DND-41 (cell line): Measurements from ENCODE around the gene LY86.
A peak's percentile ranks its signal among the peaks of the same experiment; 100 is the strongest.

Experiments used
- ATAC-seq: fragments of 200-7000 bp; cut with Tn5 transposase; 3 replicates; pipeline ENCODE4 v1.9.1; 2021; ENCODE audit warnings: low read depth; ENCODE audit not compliant: insufficient read depth
- DNase-seq: peaks from one replicate; pipeline ENCODE4 v3.0.0-alpha.2; 2020
- H2AFZ ChIP-seq: 2 replicates; pipeline ENCODE4 v1.6.0; 2012; ENCODE audit warnings: low read depth, low read length
- H3K27ac ChIP-seq: 2 replicates; pipeline ENCODE4 v1.5.1; 2012; ENCODE audit warnings: low read length, inconsistent platforms
- H3K27me3 ChIP-seq: fragments of 200-600 bp; sonication (generic); 2 replicates; pipeline ENCODE4 v1.6.0; 2012; ENCODE audit warnings: low read length, mild to moderate bottlenecking, inconsistent platforms; ENCODE audit not compliant: insufficient read depth, poor library complexity
- H3K36me3 ChIP-seq: 2 replicates; pipeline ENCODE4 v1.5.1; 2012; ENCODE audit warnings: low read length, inconsistent platforms; ENCODE audit not compliant: insufficient read depth
- H3K4me1 ChIP-seq: 2 replicates; pipeline ENCODE4 v1.5.1; 2012; ENCODE audit warnings: mild to moderate bottlenecking, low read length; ENCODE audit not compliant: insufficient read depth
- H3K4me2 ChIP-seq: 2 replicates; pipeline ENCODE4 v1.6.0; 2012; ENCODE audit warnings: mild to moderate bottlenecking, moderate library complexity, low read length, inconsistent platforms; ENCODE audit not compliant: insufficient read depth
- H3K4me3 ChIP-seq, 2 experiments: fragments of 200-600 bp in 1 of 2; shearing (Covaris generic) in 1 of 2; 2 replicates each; pipeline ENCODE4 v1.5.1; 2012 to 2016; ENCODE audit warnings: inconsistent platforms in 2 of 2, low read length in 2 of 2, mild to moderate bottlenecking in 2 of 2, low read depth in 1 of 2, moderate library complexity in 1 of 2
- H3K79me2 ChIP-seq: 2 replicates; pipeline ENCODE4 v1.6.0; 2012; ENCODE audit warnings: low read length, inconsistent platforms; ENCODE audit not compliant: insufficient read depth
- H3K9ac ChIP-seq: 2 replicates; pipeline ENCODE4 v1.6.0; 2012; ENCODE audit warnings: low read depth, mild to moderate bottlenecking, inconsistent platforms, low read length, moderate library complexity
- H3K9me3 ChIP-seq: 2 replicates; pipeline ENCODE4 v1.5.1; 2012; ENCODE audit warnings: low read length, moderate library complexity, mild to moderate bottlenecking, inconsistent platforms; ENCODE audit not compliant: insufficient read depth, severe bottlenecking
- H4K20me1 ChIP-seq: 2 replicates; pipeline ENCODE4 v1.6.0; 2012; ENCODE audit warnings: low read length; ENCODE audit not compliant: insufficient read depth
- EZH2 ChIP-seq: IDR thresholded peaks from 3 replicates; pipeline ENCODE4 v1.6.1; 2012; ENCODE audit warnings: borderline replicate concordance, low read depth, mild to moderate bottlenecking, moderate library complexity, low read length, inconsistent platforms; ENCODE audit not compliant: severe bottlenecking
- TF ChIP-seq, protein P1 (sequence below): IDR thresholded peaks from 2 replicates; pipeline ENCODE4 v1.5.1; 2012; ENCODE audit warnings: borderline replicate concordance, low read length, moderate library complexity, mild to moderate bottlenecking; ENCODE audit not compliant: poor library complexity, severe bottlenecking; ENCODE audit errors: extremely low read depth

LY86 gene

DNA sequence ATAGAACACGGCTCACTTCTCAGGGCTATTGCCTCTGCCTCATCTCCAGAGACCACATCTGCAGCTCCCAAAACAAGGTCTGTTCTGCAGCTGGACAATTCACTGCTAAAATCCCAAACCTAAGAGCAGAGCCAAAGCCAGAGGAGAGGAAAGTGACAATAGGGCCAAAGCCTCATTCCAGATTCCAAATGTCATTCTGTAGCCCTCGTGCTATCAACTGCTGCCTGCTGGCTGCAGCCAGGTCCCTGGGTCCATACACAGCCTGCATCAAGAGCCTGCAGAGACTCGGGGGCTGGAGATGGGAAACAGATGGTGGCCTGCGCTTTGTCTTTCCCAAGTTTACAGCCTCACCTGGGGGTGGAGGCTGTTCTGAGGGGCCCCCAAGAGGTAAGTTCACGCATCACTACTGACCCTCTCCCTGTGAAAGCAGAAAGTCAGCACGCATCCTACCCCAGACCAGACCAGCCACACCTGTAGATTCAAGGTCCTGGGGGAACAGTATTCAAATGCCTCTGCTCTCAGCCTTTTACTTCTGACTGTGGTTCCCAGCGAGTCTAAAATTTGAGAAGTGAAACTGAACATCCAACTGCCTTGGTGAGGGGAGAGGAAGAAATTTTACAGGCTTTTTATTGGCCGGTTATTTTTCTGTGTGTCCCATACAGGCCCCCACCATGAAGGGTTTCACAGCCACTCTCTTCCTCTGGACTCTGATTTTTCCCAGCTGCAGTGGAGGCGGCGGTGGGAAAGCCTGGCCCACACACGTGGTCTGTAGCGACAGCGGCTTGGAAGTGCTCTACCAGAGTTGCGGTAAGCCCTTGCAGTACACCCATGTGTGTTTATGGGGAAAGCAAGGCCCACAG, at the start of gene LY86:
Gene LY86, plus strand, starts transcription at position 657 of the 860 bp plus-strand sequence. Its CDS starts 15 bp downstream, at position 672.
- Histone ChIP-seq H3K4me2 (peak within 1 kb of the TSS; percentile 50), H2AFZ (no peak within 1 kb of the TSS), H3K27me3 (no peaks in the 10 kb centered on the region), H3K9me3 (no peaks in the 10 kb centered on the region), H4K20me1 (no peaks in the 10 kb centered on the region), H3K79me2 (no peaks in the 10 kb centered on the region), H3K27ac (peak within 1 kb of the TSS; percentile 18; the same call in 1 of the 2 replicates), H3K9ac (peak within 1 kb of the TSS; percentile 1; the same call in 1 of the 2 replicates), H3K36me3 (no peaks in the 10 kb centered on the region), H3K4me3 (peak within 1 kb of the TSS in 1 of 2 experiments; percentile 33; a peak in 1 of 4 replicates), H3K4me1 (peaks cover 26% of the 10 kb centered on the region)
- no peak for TF ChIP-seq EZH2
- TF ChIP-seq, protein P1, sequence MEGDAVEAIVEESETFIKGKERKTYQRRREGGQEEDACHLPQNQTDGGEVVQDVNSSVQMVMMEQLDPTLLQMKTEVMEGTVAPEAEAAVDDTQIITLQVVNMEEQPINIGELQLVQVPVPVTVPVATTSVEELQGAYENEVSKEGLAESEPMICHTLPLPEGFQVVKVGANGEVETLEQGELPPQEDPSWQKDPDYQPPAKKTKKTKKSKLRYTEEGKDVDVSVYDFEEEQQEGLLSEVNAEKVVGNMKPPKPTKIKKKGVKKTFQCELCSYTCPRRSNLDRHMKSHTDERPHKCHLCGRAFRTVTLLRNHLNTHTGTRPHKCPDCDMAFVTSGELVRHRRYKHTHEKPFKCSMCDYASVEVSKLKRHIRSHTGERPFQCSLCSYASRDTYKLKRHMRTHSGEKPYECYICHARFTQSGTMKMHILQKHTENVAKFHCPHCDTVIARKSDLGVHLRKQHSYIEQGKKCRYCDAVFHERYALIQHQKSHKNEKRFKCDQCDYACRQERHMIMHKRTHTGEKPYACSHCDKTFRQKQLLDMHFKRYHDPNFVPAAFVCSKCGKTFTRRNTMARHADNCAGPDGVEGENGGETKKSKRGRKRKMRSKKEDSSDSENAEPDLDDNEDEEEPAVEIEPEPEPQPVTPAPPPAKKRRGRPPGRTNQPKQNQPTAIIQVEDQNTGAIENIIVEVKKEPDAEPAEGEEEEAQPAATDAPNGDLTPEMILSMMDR: no peak
- DNase-seq (peak; percentile 59), ATAC-seq (peak; percentile 82)

DNA sequence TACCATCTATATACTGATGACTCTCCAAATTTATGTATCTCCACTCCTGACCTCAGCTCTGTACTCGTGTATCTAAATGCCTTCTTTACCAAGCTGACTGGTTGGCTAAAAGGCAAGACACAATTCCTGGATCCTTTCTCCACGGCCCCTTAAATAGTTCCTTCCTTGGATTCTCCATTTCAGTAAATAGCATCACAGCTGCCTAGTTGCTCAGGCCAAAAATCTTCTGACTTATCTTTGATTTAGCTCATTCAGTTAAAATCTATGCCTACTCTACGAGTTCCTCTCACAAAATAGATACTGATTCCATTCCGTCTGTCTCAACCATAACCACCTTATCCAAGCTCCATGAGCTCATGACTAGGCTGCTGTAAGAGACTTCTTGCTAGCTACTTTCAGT, 49.5 kb upstream of the LY86 start:
- Histone ChIP-seq H3K79me2 (no peaks in the 10 kb centered on the region), H3K9ac (no peak overlapping the region), H4K20me1 (no peaks in the 10 kb centered on the region), H3K4me2 (no peak overlapping the region), H3K27ac (no peak overlapping the region), H3K9me3 (no peaks in the 10 kb centered on the region), H3K4me1 (no peaks in the 10 kb centered on the region), H2AFZ (no peak overlapping the region), H3K36me3 (no peaks in the 10 kb centered on the region), H3K27me3 (peaks cover 17% of the 10 kb centered on the region), H3K4me3 (no peak overlapping the region)
- TF ChIP-seq, protein P1: no peak
- no peak for TF ChIP-seq EZH2
- ATAC-seq (no peak), DNase-seq (no peak)

DNA sequence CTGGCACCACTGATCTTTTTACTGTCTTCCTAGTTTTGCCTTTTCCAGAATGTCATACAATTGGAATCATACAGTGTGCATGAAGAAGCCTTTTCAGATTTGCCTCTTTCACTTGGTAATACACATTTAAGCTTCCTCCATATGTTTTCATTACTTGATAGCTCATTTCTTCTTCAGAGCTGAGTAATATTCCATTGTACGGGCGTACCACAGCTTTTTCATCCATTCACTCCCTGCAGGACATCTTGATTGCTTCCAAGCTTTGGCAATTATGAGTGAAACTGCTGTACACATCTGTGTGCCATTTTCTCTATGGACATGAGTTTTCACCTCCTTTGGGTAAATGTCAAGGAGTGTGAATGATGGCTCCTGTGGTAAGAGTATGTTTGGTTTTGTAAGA, 46.2 kb upstream of the LY86 start:
- Histone ChIP-seq H3K36me3 (no peaks in the 10 kb centered on the region), H3K4me3 (no peak overlapping the region), H3K4me1 (no peaks in the 10 kb centered on the region), H3K4me2 (no peak overlapping the region), H3K27me3 (peaks cover 17% of the 10 kb centered on the region), H3K9me3 (no peaks in the 10 kb centered on the region), H3K79me2 (no peaks in the 10 kb centered on the region), H3K27ac (no peak overlapping the region), H2AFZ (no peak overlapping the region), H4K20me1 (no peaks in the 10 kb centered on the region), H3K9ac (no peak overlapping the region)
- no peak for DNase-seq
- no peak for ATAC-seq
- TF ChIP-seq, protein P1: no peak
- no peak for TF ChIP-seq EZH2
